Activated T-cell treated with anti-CD3 and anti-CD28 coated beads, Interleukin-2, amount 50 U/mL, for 24 hours (primary cell): ENCODE results near the gene POLRMT.
A peak's percentile ranks its signal among the peaks of the same experiment; 100 is the strongest.

Experiments used
- DNase-seq: peaks from one replicate; pipeline ENCODE4 v3.0.0-alpha.2; 2020
- H3K27ac Mint-ChIP-seq: 2 replicates; pipeline ENCODE4 v1.8.0; 2020; ENCODE audit warnings: mild to moderate bottlenecking, mixed read lengths
- H3K27me3 Mint-ChIP-seq: 2 replicates; pipeline ENCODE4 v1.8.0; 2020; ENCODE audit warnings: mixed read lengths
- H3K36me3 Mint-ChIP-seq: 2 replicates; pipeline ENCODE4 v1.8.0; 2020; ENCODE audit warnings: low read depth, mixed read lengths
- H3K4me1 Mint-ChIP-seq: 2 replicates; pipeline ENCODE4 v1.8.0; 2020; ENCODE audit warnings: low read depth, mixed read lengths
- H3K4me3 Mint-ChIP-seq: 2 replicates; pipeline ENCODE4 v1.8.0; 2020; ENCODE audit warnings: mild to moderate bottlenecking, moderate library complexity, mixed read lengths
- H3K9me3 Mint-ChIP-seq: 2 replicates; pipeline ENCODE4 v1.8.0; 2020; ENCODE audit warnings: mixed read lengths

Gene POLRMT

DNA sequence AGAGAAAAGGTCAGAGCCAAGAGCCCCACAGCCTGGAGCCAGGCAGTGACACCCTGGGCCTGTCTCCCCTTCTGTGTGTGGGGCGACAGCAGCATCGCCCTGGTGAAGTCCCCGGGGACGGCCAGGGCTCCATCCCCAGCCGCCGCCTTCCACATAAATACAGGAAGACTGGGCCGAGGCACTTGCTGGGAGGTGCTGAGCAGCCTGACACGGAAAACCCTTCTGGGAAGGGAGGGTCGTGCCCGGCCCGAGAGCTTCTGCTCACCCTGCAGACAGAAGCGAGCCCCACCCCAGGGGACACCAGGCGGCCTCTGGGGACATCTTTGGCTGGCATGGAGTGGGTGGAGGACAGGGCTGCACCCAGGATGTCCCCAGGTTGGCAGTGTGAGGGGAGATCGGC is 11.5 kb upstream of the POLRMT start:
- H3K27me3 Mint-ChIP-seq = no peaks in the 10 kb centered on the region
- no peaks in the 10 kb centered on the region for H3K4me1 Mint-ChIP-seq
- H3K36me3 Mint-ChIP-seq = peaks cover 49% of the 10 kb centered on the region
- no peak overlapping the region for H3K27ac Mint-ChIP-seq
- H3K9me3 Mint-ChIP-seq = no peaks in the 10 kb centered on the region
- H3K4me3 Mint-ChIP-seq = no peak overlapping the region
- no peak for DNase-seq

DNA sequence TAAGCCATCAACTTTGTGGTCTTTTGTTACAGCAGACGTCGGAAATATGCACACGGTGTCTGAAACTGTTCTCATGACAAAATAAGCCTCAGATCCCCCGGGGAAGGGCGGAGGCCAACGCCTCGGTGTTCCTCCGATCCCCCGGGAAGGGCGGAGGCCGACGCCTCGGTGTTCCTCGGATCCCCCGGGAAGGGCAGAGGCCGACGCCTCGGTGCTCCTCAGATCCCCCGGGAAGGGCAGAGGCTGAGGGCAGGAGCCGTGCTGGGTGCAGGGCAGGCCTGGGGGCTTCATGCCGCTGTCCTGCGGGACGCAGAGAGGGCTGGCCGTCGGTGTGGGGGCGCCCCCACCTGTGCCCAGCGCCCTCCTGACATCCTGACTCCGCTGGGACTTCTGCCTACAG is 11.0 kb upstream of the POLRMT start:
- H3K4me1 Mint-ChIP-seq = peaks cover 1% of the 10 kb centered on the region
- H3K27ac Mint-ChIP-seq = no peak overlapping the region
- H3K36me3 Mint-ChIP-seq = peaks cover 47% of the 10 kb centered on the region
- H3K4me3 Mint-ChIP-seq = no peak overlapping the region
- no peak for DNase-seq
- H3K9me3 Mint-ChIP-seq = no peaks in the 10 kb centered on the region
- H3K27me3 Mint-ChIP-seq = no peaks in the 10 kb centered on the region

DNA sequence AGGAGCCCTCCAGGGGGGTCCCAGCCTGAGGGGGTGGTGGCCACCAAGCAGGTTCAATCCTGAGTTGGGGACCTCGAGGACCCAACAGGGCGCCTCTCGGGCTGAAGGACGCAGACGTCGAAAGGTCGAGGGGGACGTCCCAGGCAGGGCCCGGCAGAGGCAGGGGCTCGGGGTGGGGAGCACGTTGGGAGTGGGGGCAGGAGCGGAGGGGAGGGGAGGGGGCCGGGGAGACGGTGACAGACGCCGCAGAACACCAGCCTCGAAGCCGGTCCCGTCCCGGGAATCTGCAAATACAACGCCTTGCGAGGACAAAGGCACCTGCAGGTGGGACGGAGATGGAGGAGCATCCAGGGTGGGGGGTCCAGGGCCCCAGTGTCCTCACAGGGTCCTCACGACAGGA is 10.4 kb upstream of the POLRMT start:
- DNase-seq = no peak
- peaks cover 42% of the 10 kb centered on the region for H3K36me3 Mint-ChIP-seq
- H3K9me3 Mint-ChIP-seq = no peaks in the 10 kb centered on the region
- peaks cover 6% of the 10 kb centered on the region for H3K4me1 Mint-ChIP-seq
- H3K4me3 Mint-ChIP-seq = no peak overlapping the region
- no peak overlapping the region for H3K27ac Mint-ChIP-seq
- no peaks in the 10 kb centered on the region for H3K27me3 Mint-ChIP-seq

DNA sequence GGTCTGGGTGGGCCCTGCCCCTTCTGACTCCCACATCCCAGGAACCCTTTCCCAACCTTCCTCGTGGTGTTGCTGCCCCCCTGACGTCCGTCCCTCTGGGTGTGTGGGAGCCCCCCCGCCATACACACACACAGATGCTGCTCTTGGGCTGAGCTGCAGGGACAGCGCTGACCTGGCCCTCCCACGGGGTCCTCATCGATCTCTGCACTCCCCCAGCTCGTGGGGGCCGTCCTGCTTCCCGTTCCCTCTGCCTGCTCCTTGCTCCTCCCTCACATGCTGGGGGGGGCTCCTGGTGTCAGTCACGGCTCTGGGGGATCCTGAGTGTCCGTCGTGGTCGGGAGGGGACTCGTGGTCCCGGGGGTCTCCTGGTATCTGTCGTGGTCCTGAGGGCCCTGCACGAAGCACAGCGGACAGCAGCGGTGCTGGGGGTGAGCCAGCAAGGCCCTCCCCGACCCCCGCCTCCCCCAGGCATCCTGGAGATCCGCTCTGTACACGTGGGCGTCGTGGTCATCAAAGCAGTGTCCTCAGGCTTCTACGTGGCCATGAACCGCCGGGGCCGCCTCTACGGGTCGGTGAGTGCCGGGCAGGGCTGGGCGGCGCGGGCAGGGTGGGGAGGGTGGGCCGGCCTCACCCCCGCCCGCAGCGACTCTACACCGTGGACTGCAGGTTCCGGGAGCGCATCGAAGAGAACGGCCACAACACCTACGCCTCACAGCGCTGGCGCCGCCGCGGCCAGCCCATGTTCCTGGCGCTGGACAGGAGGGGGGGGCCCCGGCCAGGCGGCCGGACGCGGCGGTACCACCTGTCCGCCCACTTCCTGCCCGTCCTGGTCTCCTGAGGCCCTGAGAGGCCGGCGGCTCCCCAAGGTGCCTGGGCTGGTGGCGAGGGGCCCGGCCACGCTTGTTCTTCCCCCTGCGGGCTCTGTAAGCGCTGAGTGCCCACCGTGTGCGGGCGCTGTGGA is 9.7 kb upstream of the POLRMT start:
- H3K9me3 Mint-ChIP-seq = no peaks in the 10 kb centered on the region
- DNase-seq = no peak
- no peaks in the 10 kb centered on the region for H3K27me3 Mint-ChIP-seq
- peaks cover 6% of the 10 kb centered on the region for H3K4me1 Mint-ChIP-seq
- H3K4me3 Mint-ChIP-seq = no peak overlapping the region
- peaks cover 38% of the 10 kb centered on the region for H3K36me3 Mint-ChIP-seq
- peak overlapping the region; percentile 44 for H3K27ac Mint-ChIP-seq

DNA sequence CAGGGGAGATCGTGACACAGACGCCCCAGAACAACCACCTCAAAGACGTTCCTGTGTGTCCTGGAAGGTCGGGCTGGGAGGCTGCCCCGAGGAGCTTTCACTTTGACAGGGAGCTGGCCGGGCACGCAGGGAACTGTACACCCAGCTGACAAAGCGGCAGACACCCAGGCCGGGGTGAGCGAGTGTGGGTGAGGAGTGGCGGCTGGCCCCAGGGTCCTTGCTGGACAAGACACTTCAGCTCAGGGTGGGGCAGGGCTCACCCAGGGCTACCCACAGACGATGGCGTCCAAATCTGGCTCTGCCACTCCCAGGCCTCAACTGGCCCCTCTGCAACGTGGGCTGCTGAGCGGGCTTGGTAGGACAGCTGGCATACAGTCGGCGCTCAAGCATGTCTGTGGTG is 8.4 kb upstream of the POLRMT start:
- Mint-ChIP-seq H3K4me3 (no peak overlapping the region), H3K9me3 (no peaks in the 10 kb centered on the region), H3K36me3 (peaks cover 29% of the 10 kb centered on the region), H3K4me1 (peaks cover 9% of the 10 kb centered on the region), H3K27me3 (no peaks in the 10 kb centered on the region), H3K27ac (no peak overlapping the region)
- DNase-seq = no peak

DNA sequence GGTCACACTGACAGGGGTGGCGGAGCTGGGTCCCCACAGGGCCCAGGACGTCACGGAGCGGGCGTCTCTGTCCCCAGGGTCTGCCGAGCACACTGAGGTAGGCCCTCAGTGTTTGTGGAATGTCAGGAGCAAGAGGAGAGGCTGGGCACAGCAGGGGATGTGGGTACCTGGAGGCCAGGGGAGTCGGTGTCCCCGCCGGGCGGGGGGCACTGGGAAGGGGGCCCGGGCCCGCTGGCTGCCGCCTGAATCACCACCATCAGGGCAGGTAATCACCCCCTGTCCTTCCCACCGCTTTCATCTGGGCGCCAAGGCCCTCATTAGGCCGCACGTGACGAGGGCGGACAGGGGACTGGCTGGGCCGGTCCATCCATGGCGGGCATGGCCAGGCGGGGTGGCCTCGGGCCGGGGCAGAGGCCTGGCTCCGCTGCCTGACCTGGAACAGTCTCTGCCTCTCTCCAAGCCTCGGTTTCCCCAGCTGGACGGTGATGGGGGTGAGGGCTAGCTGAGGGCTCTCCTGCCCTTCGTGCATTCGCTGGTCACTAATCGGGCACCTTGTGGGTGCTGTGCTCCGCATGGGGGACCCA is 7.4 kb upstream of the POLRMT start:
- Mint-ChIP-seq H3K9me3 (no peaks in the 10 kb centered on the region), H3K4me3 (no peak overlapping the region), H3K4me1 (peaks cover 9% of the 10 kb centered on the region), H3K27ac (no peak overlapping the region), H3K36me3 (peaks cover 21% of the 10 kb centered on the region), H3K27me3 (no peaks in the 10 kb centered on the region)
- no peak for DNase-seq

DNA sequence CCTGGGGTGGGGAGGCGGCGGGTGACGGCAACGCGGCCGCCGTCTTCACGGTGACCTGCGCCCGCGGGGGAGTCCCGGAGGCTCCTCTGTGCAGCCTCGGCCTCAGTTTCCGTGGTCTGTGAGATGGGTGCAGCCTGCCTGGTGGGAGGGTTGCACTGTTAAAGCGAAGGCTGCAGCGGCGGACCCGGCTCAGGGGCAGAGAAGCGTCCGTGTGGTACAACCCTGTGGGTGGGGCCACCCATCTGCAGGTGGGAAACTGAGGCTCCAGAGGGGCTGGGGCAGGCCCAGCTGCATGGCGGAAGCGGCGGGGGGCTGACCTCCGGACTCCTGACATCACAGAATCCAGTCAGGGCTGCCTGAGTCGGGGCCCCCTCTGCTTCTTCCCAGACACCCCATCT is 6.8 kb upstream of the POLRMT start:
- no peak for DNase-seq
- peaks cover 17% of the 10 kb centered on the region for H3K36me3 Mint-ChIP-seq
- no peak overlapping the region for H3K27ac Mint-ChIP-seq
- peaks cover 9% of the 10 kb centered on the region for H3K4me1 Mint-ChIP-seq
- no peak overlapping the region for H3K4me3 Mint-ChIP-seq
- no peaks in the 10 kb centered on the region for H3K9me3 Mint-ChIP-seq
- H3K27me3 Mint-ChIP-seq = no peaks in the 10 kb centered on the region

DNA sequence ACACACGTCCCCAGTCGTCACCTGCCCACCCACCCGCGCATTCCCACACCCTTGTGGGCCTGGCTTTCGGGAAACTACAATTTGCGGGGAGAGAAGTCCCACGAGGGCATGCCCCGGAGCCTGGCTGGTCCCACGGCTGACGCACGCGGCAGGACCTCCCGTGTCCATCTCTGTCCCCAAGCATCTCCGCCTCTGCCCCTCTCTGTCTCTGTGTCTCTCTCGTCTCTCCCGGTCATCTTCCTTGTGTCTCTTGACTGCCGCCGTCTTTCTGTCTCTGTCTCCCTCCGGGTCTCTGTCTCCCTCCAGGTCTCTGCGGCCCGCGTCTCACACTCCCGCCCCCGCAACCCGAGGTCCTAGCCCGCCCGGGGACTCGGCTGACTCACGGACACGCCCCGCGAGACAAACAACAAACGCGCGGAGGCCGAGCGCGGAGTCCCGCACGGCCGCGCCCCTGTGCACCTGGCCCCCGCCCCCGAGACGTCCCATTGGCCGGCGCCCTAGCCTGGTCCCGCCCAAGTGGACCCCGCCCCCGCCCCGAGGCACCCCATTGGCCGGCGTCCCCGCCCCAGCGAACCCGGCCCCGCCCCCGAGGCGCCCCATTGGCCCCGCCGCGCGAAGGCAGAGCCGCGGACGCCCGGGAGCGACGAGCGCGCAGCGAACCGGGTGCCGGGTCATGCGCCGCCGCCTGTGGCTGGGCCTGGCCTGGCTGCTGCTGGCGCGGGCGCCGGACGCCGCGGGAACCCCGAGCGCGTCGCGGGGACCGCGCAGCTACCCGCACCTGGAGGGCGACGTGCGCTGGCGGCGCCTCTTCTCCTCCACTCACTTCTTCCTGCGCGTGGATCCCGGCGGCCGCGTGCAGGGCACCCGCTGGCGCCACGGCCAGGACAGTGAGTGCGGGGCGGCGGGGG is 6.2 kb upstream of the POLRMT start, which contains the start of gene FGF22:
FGF22 (plus strand) TSS at position 627 of the 908 bp plus-strand sequence; CDS start at position 674, 47 bp downstream.
- Mint-ChIP-seq H3K27me3 (no peaks in the 10 kb centered on the region), H3K9me3 (no peaks in the 10 kb centered on the region), H3K4me1 (peaks cover 9% of the 10 kb centered on the region), H3K4me3 (peak within 1 kb of the TSS; percentile 76), H3K27ac (peak within 1 kb of the TSS; percentile 89), H3K36me3 (peaks cover 10% of the 10 kb centered on the region)
- peak; percentile 98 for DNase-seq

DNA sequence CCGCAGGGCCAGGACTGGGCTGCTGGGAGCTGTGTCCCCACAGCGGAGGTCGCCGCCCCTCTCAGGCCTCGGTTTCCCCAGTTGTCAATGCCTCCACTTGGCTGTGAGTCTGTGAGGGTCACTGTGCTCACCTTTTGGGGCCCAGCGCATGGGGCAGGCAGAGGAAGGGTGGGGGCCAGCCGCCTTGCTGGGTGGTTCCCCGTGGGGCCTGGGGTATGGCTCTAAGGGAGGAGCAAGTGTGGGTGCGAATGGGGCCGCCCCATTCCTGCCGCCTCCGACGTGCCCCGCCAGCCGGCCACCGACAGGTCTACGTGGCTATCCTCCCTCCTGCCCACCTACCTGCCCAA is 5.5 kb upstream of the POLRMT start:
- no peaks in the 10 kb centered on the region for H3K9me3 Mint-ChIP-seq
- H3K4me3 Mint-ChIP-seq = peak overlapping the region; percentile 76
- no peak overlapping the region for H3K27ac Mint-ChIP-seq

DNA sequence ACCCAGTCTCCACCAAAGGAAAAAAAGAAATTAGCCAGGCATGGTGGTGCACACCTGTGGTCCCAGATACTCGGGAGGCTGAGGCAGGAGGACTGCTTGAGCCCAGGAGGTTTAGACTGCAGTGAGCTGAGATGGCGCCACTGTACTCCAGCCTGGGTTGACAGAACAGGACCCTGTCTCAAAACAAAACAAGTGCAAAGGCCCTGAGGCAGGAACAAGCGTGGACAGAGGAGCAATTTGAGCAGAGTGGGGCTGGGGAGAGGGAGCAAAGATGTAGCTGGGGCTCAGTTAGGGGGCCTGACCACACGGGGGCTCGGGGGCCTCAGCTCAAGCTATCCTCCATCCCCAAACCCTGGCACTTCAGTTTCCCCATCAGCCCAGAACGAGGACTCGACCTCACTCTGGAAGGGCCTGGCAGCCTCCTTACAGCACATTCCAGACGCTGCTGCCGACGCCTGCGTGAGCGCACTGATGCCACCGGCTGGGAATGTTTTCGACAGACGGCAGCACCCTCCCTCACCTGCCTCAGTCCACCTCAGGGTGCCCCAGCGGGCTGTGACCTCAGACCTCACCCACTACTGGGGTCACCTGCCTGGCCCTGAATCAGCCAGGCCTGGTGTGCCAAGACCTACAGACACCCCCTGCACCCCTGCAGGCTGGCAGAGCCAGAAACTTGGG is 1.8 kb upstream of the POLRMT start:
- H3K27ac Mint-ChIP-seq = no peak overlapping the region
- H3K4me3 Mint-ChIP-seq = no peak overlapping the region
- H3K9me3 Mint-ChIP-seq = no peaks in the 10 kb centered on the region
- DNase-seq = no peak
- peaks cover 30% of the 10 kb centered on the region for H3K36me3 Mint-ChIP-seq
- H3K27me3 Mint-ChIP-seq = no peaks in the 10 kb centered on the region
- peaks cover 36% of the 10 kb centered on the region for H3K4me1 Mint-ChIP-seq

More for the DNA sequence above, 5.5 kb upstream of the POLRMT start:
- Mint-ChIP-seq H3K36me3 (peaks cover 7% of the 10 kb centered on the region), H3K27me3 (no peaks in the 10 kb centered on the region), H3K4me1 (peaks cover 13% of the 10 kb centered on the region)
- DNase-seq = no peak

DNA sequence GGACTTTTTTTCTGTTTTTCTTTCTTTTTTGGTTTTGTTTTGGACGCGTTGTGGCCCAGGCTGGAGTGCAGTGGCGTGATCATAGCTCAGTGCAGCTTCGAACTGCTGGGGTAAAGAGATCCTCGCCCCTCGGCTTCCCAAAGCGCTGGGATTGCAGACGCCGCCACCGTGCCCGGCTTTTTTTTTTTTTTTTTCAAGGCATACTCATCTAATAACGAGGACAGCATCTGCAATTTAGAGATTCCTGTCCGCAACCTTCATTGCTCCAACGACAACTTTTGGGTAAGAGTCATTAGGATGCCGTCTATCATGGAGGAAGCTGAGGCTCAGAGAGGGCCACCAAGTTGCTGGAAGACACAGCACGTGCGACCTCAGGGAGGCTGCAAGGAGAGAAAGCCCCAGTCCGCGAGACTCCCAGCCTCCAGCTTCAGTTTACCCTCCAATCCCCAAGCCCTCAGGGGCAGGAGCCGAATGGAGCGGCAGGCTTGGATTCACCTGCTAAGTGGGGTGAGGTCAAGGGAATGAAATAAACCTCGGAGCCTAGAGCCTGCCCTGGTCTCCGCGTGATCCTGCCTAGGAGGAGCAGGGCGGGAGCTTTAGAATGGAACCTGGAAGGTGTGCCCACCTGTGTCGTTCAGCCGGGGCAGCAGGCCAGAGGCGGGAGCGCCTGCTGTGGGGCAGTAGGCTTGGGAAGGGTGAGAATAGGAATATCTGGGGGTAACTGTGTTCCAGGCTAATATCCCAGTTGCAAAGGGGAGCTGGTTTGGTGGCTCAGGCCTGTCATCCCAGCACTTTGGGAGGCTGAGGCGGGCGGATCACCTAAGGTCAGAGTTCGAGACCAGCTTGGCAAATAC is 676 bp upstream of the POLRMT start:
- Mint-ChIP-seq H3K36me3 (peaks cover 38% of the 10 kb centered on the region), H3K4me1 (peaks cover 36% of the 10 kb centered on the region), H3K27me3 (no peaks in the 10 kb centered on the region), H3K9me3 (no peaks in the 10 kb centered on the region), H3K27ac (peak overlapping the region; percentile 96), H3K4me3 (peak overlapping the region; percentile 97)
- DNase-seq = no peak

DNA sequence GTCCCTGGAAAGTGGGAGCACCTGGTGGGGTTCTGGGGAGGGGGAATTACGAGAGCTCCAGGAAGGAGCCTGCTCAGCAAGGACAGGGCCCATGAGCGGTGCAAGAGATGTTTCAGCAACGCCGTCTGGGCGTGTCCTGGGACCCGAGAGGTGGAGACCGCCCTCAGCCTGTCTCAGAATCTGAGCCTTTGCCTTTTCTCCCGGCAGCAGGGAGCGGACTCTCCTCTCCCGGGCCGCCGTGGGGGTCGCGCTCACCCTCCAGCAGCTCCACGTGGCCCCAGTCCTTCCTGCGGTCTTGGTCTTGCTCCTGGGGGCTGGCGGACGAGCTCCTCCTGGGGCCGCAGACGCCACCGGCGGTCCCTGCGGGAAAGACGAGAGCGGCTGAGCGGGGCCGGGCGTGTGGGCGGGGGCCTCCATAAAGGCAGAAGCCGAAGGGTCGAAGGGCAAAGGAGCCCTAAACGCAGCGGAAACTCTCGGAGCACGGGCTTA is 714 bp downstream of the POLRMT start:
- Mint-ChIP-seq H3K27me3 (no peaks in the 10 kb centered on the region), H3K4me1 (peaks cover 37% of the 10 kb centered on the region), H3K4me3 (peak overlapping the region; percentile 97), H3K27ac (peak overlapping the region; percentile 96), H3K9me3 (no peaks in the 10 kb centered on the region), H3K36me3 (peaks cover 51% of the 10 kb centered on the region)
- DNase-seq = peak; percentile 74

DNA sequence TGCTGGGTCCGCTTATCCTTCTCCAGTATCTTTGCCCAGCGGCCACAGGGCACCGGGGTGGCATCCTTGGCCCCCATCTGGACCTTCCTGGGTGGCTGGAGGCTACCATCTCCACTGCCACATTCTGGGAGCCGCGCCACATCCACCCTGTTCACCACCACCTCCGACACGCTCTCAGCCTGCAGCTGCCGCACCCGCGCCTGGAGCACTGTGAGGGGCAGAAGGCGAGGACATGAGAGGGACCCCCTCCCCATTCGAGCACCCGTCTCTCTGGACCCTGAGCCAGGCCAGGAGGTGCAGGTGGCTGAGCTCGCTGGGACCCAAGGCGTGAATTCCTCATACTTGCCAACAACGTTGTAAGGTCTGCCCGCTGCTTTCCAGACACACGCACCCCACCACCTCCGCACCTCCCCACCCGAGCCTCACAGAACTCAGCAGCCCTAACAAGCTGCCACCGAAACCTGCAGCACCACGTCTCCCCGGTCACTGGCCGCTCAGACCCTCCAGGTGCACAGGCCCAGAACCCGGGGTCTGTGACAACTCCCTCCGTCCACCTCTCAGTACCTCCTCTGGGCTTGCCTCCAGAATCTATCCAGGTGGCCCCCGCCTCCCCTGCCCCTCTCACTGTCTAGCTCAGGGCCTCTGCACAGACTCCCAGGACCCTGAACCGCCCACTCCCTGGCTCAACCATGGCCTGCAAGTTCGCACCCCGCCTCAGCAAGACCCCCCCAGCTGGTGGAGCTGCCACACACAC is 3.2 kb downstream of the POLRMT start:
- H3K36me3 Mint-ChIP-seq = peaks cover 70% of the 10 kb centered on the region
- H3K27ac Mint-ChIP-seq = no peak overlapping the region
- H3K9me3 Mint-ChIP-seq = no peaks in the 10 kb centered on the region
- no peak for DNase-seq
- no peaks in the 10 kb centered on the region for H3K27me3 Mint-ChIP-seq
- peaks cover 37% of the 10 kb centered on the region for H3K4me1 Mint-ChIP-seq
- H3K4me3 Mint-ChIP-seq = peak overlapping the region; percentile 97
